ENCODE results near the gene C12orf60.

C12orf60 gene

GRCh38 chr12:14779834-14780233 is 23.6 kb upstream of the C12orf60 start:
- no peak for TF ChIP-seq CTCF (conservative IDR thresholded peaks at IDR 0.05; ENCODE audit: low read depth, low read length)
- DNase-seq (ENCODE audit: low read depth), result no peak
- H3K4me3 ChIP-seq (ENCODE audit: low read length), result no peak overlapping the region

- no peak for TF ChIP-seq CTCF (conservative IDR thresholded peaks at IDR 0.05; ENCODE audit: low read depth, low read length)
- no peak for DNase-seq (ENCODE audit: low read depth)
- no peak overlapping the region for H3K4me3 ChIP-seq (ENCODE audit: low read length)
Measured at GRCh38 chr12:14780859-14781258, 22.6 kb upstream of the C12orf60 start.

- H3K4me3 ChIP-seq (ENCODE audit: low read length), result no peak overlapping the region
- DNase-seq (ENCODE audit: low read depth), result no peak
- TF ChIP-seq CTCF (conservative IDR thresholded peaks at IDR 0.05; ENCODE audit: low read depth, low read length), result no peak
Measured at GRCh38 chr12:14781563-14781962, 21.9 kb upstream of the C12orf60 start.

- TF ChIP-seq CTCF (conservative IDR thresholded peaks at IDR 0.05; ENCODE audit: low read depth, low read length), result no peak
- no peak for DNase-seq (ENCODE audit: low read depth)
- no peak overlapping the region for H3K4me3 ChIP-seq (ENCODE audit: low read length)
Measured at GRCh38 chr12:14782756-14783155, 20.7 kb upstream of the C12orf60 start.

- no peak for TF ChIP-seq CTCF (conservative IDR thresholded peaks at IDR 0.05; ENCODE audit: low read depth, low read length)
- no peak for DNase-seq (ENCODE audit: low read depth)
- H3K4me3 ChIP-seq (ENCODE audit: low read length), result no peak overlapping the region
Measured at GRCh38 chr12:14784471-14784870, 19.0 kb upstream of the C12orf60 start.

GRCh38 chr12:14785568-14785967 is 17.9 kb upstream of the C12orf60 start:
- no peak overlapping the region for H3K4me3 ChIP-seq (ENCODE audit: low read length)
- no peak for DNase-seq (ENCODE audit: low read depth)
- TF ChIP-seq CTCF (conservative IDR thresholded peaks at IDR 0.05; ENCODE audit: low read depth, low read length), result no peak

- TF ChIP-seq CTCF (conservative IDR thresholded peaks at IDR 0.05; ENCODE audit: low read depth, low read length), result no peak
- DNase-seq (ENCODE audit: low read depth), result no peak
Measured at GRCh38 chr12:14795028-14795448, 8.4 kb upstream of the C12orf60 start.

More at GRCh38 chr12:14795028-14795448, 8.4 kb upstream of the C12orf60 start:
- no peak overlapping the region for H3K4me3 ChIP-seq (ENCODE audit: low read length)
